H1 (cell line): ENCODE results near the gene RNF212. TPM values are rescaled to one million over a fixed set of nuclear protein-coding genes. Genes with fewer than 3 reads are reported as not detected.

Source experiments
- CTCF ChIA-PET: fragments of 300-600 bp; sonication (Branson Sonifier 250); formaldehyde crosslinking; loops from one replicate; lab custom pipeline; 2021; ENCODE audit not compliant: partially characterized antibody; lab: Charles Lee
- POLR2A ChIA-PET: fragments of 300-600 bp; sonication (Branson Sonifier 250); formaldehyde crosslinking; loops from one replicate; lab custom pipeline; 2021; ENCODE audit warnings: inconsistent platforms; ENCODE audit not compliant: partially characterized antibody; lab: Charles Lee
- DNase-seq, 2 experiments: peaks; one replicate each; pipeline versions ENCODE4 v3.0.0 to v3.0.0-alpha.2; 2010 to 2022; ENCODE audit warnings: low spot score in 2 of 2, low read depth in 1 of 2, mixed read lengths in 1 of 2
- FAIRE-seq: peaks from 2 replicates; lab custom pipeline; 2011; peaks lifted over from hg19 to GRCh38; lab: Jason Lieb, UNC
- H2AFZ ChIP-seq: 2 replicates; pipeline ENCODE4 v1.8.1; 2012; ENCODE audit warnings: low read length, inconsistent platforms
- H2AK5ac ChIP-seq: 2 replicates; pipeline ENCODE4 v1.6.1; 2013; ENCODE audit warnings: low read depth, low read length
- H2BK120ac ChIP-seq: replicated peaks from 2 replicates; pipeline ENCODE3; 2013; ENCODE audit warnings: low read depth, low read length, inconsistent platforms
- H2BK12ac ChIP-seq: 2 replicates; pipeline ENCODE4 v1.6.1; 2013; ENCODE audit warnings: low read depth, low read length
- H2BK15ac ChIP-seq: 2 replicates; pipeline ENCODE4 v1.6.1; 2013; ENCODE audit warnings: low read length
- H2BK20ac ChIP-seq: 2 replicates; pipeline ENCODE4 v1.6.1; 2013; ENCODE audit warnings: low read length
- H2BK5ac ChIP-seq: 2 replicates; pipeline ENCODE4 v1.6.1; 2013; ENCODE audit warnings: low read depth, low read length
- H3K14ac ChIP-seq: 2 replicates; pipeline ENCODE4 v1.6.1; 2013; ENCODE audit warnings: inconsistent platforms; ENCODE audit not compliant: insufficient read length
- H3K18ac ChIP-seq: 2 replicates; pipeline ENCODE4 v1.6.1; 2013; ENCODE audit warnings: low read length; ENCODE audit errors: extremely low read depth
- H3K23ac ChIP-seq: 2 replicates; pipeline ENCODE4 v1.6.1; 2013; ENCODE audit warnings: inconsistent platforms; ENCODE audit not compliant: insufficient read length
- H3K23me2 ChIP-seq: 2 replicates; pipeline ENCODE4 v1.6.1; 2013; ENCODE audit warnings: low read depth, low read length
- H3K27ac ChIP-seq: 2 replicates; pipeline ENCODE4 v1.6.1; 2011; ENCODE audit warnings: low read depth, low read length, inconsistent platforms
- H3K27me3 ChIP-seq, 4 experiments: replicated peaks in 1 of 4; 1 replicate in 1 of 4; 2 replicates in 3 of 4; pipeline versions ENCODE4 v1.6.1 to v1.8.1; 2011 to 2013; ENCODE audit warnings: low read length in 3 of 4, mild to moderate bottlenecking in 3 of 4, inconsistent platforms in 2 of 4, mixed read lengths in 2 of 4, moderate library complexity in 1 of 4; ENCODE audit not compliant: control insufficient read depth in 3 of 4, insufficient read depth in 3 of 4; ENCODE audit errors: extremely low read depth in 1 of 4
- H3K36me3 ChIP-seq, 4 experiments: 2 replicates each; pipeline versions ENCODE4 v1.6.1 to v1.8.1; 2011 to 2013; ENCODE audit warnings: mild to moderate bottlenecking in 4 of 4, low read length in 3 of 4, moderate library complexity in 2 of 4, control low read depth in 1 of 4, inconsistent platforms in 1 of 4; ENCODE audit not compliant: insufficient read depth in 4 of 4, control insufficient read depth in 2 of 4
- H3K4ac ChIP-seq: replicated peaks from 2 replicates; pipeline ENCODE3; 2013; ENCODE audit warnings: low read length, low read depth, mixed read lengths, inconsistent platforms; ENCODE audit not compliant: insufficient read length
- H3K4me1 ChIP-seq, 4 experiments: replicated peaks in 1 of 4; 1 replicate in 1 of 4; 2 replicates in 3 of 4; pipeline versions ENCODE4 v1.6.1 to v1.8.1; 2011 to 2013; ENCODE audit warnings: low read length in 3 of 4, inconsistent platforms in 2 of 4, mixed read lengths in 1 of 4; ENCODE audit not compliant: insufficient read depth in 4 of 4, control insufficient read depth in 3 of 4
- H3K4me2 ChIP-seq, 2 experiments: 2 replicates each; pipeline versions ENCODE4 v1.6.1 to v1.8.1; 2011 to 2013; ENCODE audit warnings: low read depth in 2 of 2, low read length in 2 of 2, control low read depth in 1 of 2, inconsistent platforms in 1 of 2, mild to moderate bottlenecking in 1 of 2; ENCODE audit not compliant: insufficient read depth in 1 of 2
- H3K4me3 ChIP-seq, 4 experiments: fragments of 200-600, 300-600 bp in 1 of 4; sonication (generic), shearing (Covaris generic), sonication (Bioruptor Twin) in 1 of 4; 2 replicates each; pipeline versions ENCODE4 v1.5.1 to v1.8.1; 2011 to 2016; ENCODE audit warnings: low read length in 4 of 4, low read depth in 3 of 4, control low read depth in 2 of 4, inconsistent platforms in 2 of 4, mild to moderate bottlenecking in 2 of 4, mixed read lengths in 1 of 4, moderate library complexity in 1 of 4; ENCODE audit not compliant: insufficient read depth in 2 of 4; ENCODE audit errors: extremely low read depth in 1 of 4
- H3K56ac ChIP-seq: replicated peaks from 2 replicates; pipeline ENCODE3; 2013; ENCODE audit warnings: low read depth, mild to moderate bottlenecking, mixed read lengths, low read length, inconsistent platforms; ENCODE audit not compliant: insufficient read length
- H3K79me1 ChIP-seq: 2 replicates; pipeline ENCODE4 v1.6.1; 2013; ENCODE audit warnings: low read depth, low read length, control low read depth
- H3K79me2 ChIP-seq, 2 experiments: 2 replicates each; pipeline versions ENCODE4 v1.6.1 to v1.8.1; 2012 to 2013; ENCODE audit warnings: low read length in 2 of 2, mild to moderate bottlenecking in 2 of 2, inconsistent platforms in 1 of 2; ENCODE audit not compliant: insufficient read depth in 2 of 2, control insufficient read depth in 1 of 2
- H3K9ac ChIP-seq, 4 experiments: replicated peaks in 1 of 4; 1 replicate in 1 of 4; 2 replicates in 3 of 4; pipeline versions ENCODE4 v1.6.1 to v1.8.1; 2011 to 2013; ENCODE audit warnings: low read depth in 3 of 4, low read length in 3 of 4, control low read depth in 2 of 4, mild to moderate bottlenecking in 2 of 4, moderate library complexity in 2 of 4, inconsistent platforms in 1 of 4; ENCODE audit errors: extremely low read depth in 1 of 4
- H3K9me3 ChIP-seq, 2 experiments: 2 replicates each; pipeline versions ENCODE4 v1.6.1 to v1.8.1; 2012 to 2013; ENCODE audit warnings: mild to moderate bottlenecking in 2 of 2, moderate library complexity in 2 of 2, control low read depth in 1 of 2, inconsistent platforms in 1 of 2, low read depth in 1 of 2, low read length in 1 of 2, mixed read lengths in 1 of 2; ENCODE audit not compliant: insufficient read depth in 2 of 2
- H4K20me1 ChIP-seq, 2 experiments: replicated peaks in 1 of 2; 2 replicates each; pipeline versions ENCODE3 to v1.8.1; 2011 to 2013; ENCODE audit warnings: inconsistent platforms in 2 of 2, low read length in 2 of 2, mild to moderate bottlenecking in 1 of 2; ENCODE audit not compliant: insufficient read depth in 2 of 2, control insufficient read depth in 1 of 2
- H4K5ac ChIP-seq: 2 replicates; pipeline ENCODE4 v1.6.1; 2013; ENCODE audit warnings: low read length, low read depth, mixed read lengths, inconsistent platforms; ENCODE audit not compliant: insufficient read length
- H4K8ac ChIP-seq: 2 replicates; pipeline ENCODE4 v1.8.0; 2013; ENCODE audit warnings: mild to moderate bottlenecking, moderate library complexity, low read length, inconsistent platforms; ENCODE audit not compliant: insufficient read depth; ENCODE audit errors: extremely low read depth
- H4K91ac ChIP-seq: replicated peaks from 2 replicates; pipeline ENCODE3; 2013; ENCODE audit warnings: low read length, mixed read lengths, inconsistent platforms; ENCODE audit not compliant: insufficient read length
- SP4 ChIP-seq: IDR thresholded peaks from 2 replicates; pipeline ENCODE4 v1.6.1; 2012; ENCODE audit warnings: low read length, inconsistent platforms
- WGBS, 2 experiments: shearing (Covaris generic) in 1 of 2; methylation state at CpG; one replicate each; pipeline versions ENCODE4 v1.1.6 to v1.1.7; 2013 to 2015; ENCODE audit warnings: low lambda C conversion rate in 2 of 2, mixed read lengths in 2 of 2, inconsistent platforms in 1 of 2, low coverage in 1 of 2, missing lambda C conversion rate in 1 of 2; ENCODE audit not compliant: insufficient replicate concordance in 2 of 2, insufficient coverage in 1 of 2, insufficient read length in 1 of 2; ENCODE audit errors: extremely low coverage in 1 of 2, missing lambda C conversion rate in 1 of 2; 5-methylcytosine and 5-hydroxymethylcytosine counted together
- polyA plus RNA-seq, 7 experiments: library from polyadenylated mRNA; depleted of rRNA in 3 of 7; stranded (reverse) in 5 of 7; unstranded in 2 of 7; fragments of >200 nt in 5 of 7; fragments of 200-250 nt in 2 of 7; gene quantifications; 1 replicate in 5 of 7; 2 replicates in 1 of 7; 4 replicates in 1 of 7; pipeline versions ENCODE4 v1.2.1 to v1.2.3, GENCODE V29; 2011 to 2013; ENCODE audit warnings: missing spikeins in 2 of 7, mixed read lengths in 2 of 7
- total RNA-seq: library from RNA; stranded (reverse); fragmentation: NEBNext Ultra II Directional; extraction: Animal tissue kit (Norgen Biotek cat#: 25700); gene quantifications from 2 replicates; pipeline ENCODE4 v1.2.1, GENCODE V29; 2021

The RNF212 gene
- total and polyA plus RNA-seq, 2 of the 8 experiments (the other 6 are each of a cell fraction or from before 2014, with no cell fraction given), result 3.4 to 5.4 TPM

GRCh38 chr4:1041147-1041935, 72.0 kb downstream of the RNF212 start:
- FAIRE-seq (no peak), DNase-seq (no peak)
- Histone ChIP-seq H3K23ac (no peak overlapping the region), H3K9ac (no peak overlapping the region), H3K4me3 (no peak overlapping the region), H2AK5ac (no peak overlapping the region), H3K27me3 (peaks cover 0 to 5% (median 0%) of the 10 kb centered on the region in 4 experiments; a peak in 2 of 7 replicates), H3K23me2 (peaks cover 14% of the 10 kb centered on the region), H2BK20ac (0 out of 2 replicates have a peak overlapping the region, but pooled peaks have one; percentile 61), H3K79me1 (no peaks in the 10 kb centered on the region), H3K18ac (peak overlapping the region; percentile 51), H2AFZ (no peak overlapping the region), H3K79me2 (no peaks in the 10 kb centered on the region)
- 82% methylated on average over 34 of the region's 36 CpGs; no CpG with 5 or more reads in 1 of the 2 experiments for WGBS, 2 experiments
- TF ChIP-seq SP4, result no peak
- TF ChIP-seq, all 59 proteins: peak for 0
- Histone ChIP-seq H3K56ac (no peak overlapping the region), H3K9me3 (no peaks in the 10 kb centered on the region), H3K4me1 (peaks cover 0 to 26% (median 15%) of the 10 kb centered on the region in 4 experiments; a peak in 6 of 7 replicates), H2BK120ac (no peak overlapping the region), H4K91ac (no peak overlapping the region), H3K27ac (no peak overlapping the region), H4K8ac (peak overlapping the region; percentile 80; the same call in 1 of the 2 replicates), H2BK5ac (no peak overlapping the region; the same call in 1 of the 2 replicates), H4K5ac (no peak overlapping the region), H3K4me2 (0 out of 4 replicates have a peak overlapping the region, but pooled peaks of 1 of the 2 experiments have one; percentile 2), H3K14ac (no peak overlapping the region), H3K36me3 (no peaks in the 10 kb centered on the region), H2BK12ac (peak overlapping the region; percentile 80; the same call in 1 of the 2 replicates), H4K20me1 (peaks cover 0 to 2% of the 10 kb centered on the region in 2 experiments), H3K4ac (no peak overlapping the region), H2BK15ac (0 out of 2 replicates have a peak overlapping the region, but pooled peaks have one; percentile 29)
- POLR2A ChIA-PET, result interaction anchor here (0.6 kb wide), 1 partner anchor 528 kb away, joined by 3 read pairs; no protein-coding TSS in a partner anchor
- CTCF ChIA-PET, result interaction anchor here (0.8 kb wide), 1 partner anchor 12 kb away, joined by 3 read pairs; no protein-coding TSS in a partner anchor
